ENCODE data around the gene RPP25L. TPM values are rescaled to one million over a fixed set of nuclear protein-coding genes. Genes with fewer than 3 reads are reported as not detected.

The RPP25L gene
- total RNA-seq, 4 donors from 2014 or later = 25.1 to 37.4 (median 28.0) TPM

GRCh38 chr9:34634551-34635248 lies 22.8 kb upstream of the RPP25L start:
- Histone ChIP-seq H3K4me3 (no peak overlapping the region), H3K4me1 (peaks cover 15 to 55% (median 29%) of the 10 kb centered on the region in 3 donors), H3K27me3 (peaks cover 0 to 15% (median 2%) of the 10 kb centered on the region in 4 donors), H3K36me3 (peaks cover 0 to 14% (median 0%) of the 10 kb centered on the region in 3 donors), H3K9me3 (no peaks in the 10 kb centered on the region), H3K27ac (no peak overlapping the region)
- WGBS, 2 donors = 69 to 74% methylated on average over 3 of the region's 3 CpGs
- TF ChIP-seq POLR2A (IDR thresholded peaks at IDR 0.05) = no peak
- TF ChIP-seq, protein P1, sequence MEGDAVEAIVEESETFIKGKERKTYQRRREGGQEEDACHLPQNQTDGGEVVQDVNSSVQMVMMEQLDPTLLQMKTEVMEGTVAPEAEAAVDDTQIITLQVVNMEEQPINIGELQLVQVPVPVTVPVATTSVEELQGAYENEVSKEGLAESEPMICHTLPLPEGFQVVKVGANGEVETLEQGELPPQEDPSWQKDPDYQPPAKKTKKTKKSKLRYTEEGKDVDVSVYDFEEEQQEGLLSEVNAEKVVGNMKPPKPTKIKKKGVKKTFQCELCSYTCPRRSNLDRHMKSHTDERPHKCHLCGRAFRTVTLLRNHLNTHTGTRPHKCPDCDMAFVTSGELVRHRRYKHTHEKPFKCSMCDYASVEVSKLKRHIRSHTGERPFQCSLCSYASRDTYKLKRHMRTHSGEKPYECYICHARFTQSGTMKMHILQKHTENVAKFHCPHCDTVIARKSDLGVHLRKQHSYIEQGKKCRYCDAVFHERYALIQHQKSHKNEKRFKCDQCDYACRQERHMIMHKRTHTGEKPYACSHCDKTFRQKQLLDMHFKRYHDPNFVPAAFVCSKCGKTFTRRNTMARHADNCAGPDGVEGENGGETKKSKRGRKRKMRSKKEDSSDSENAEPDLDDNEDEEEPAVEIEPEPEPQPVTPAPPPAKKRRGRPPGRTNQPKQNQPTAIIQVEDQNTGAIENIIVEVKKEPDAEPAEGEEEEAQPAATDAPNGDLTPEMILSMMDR (IDR thresholded peaks at IDR 0.05) = no peak
- no peak for DNase-seq
- intact Hi-C loops (cut with DNase I) = no loop called here

GRCh38 chr9:34633851-34634550 lies 22.1 kb upstream of the RPP25L start:
- no peak for TF ChIP-seq POLR2A (IDR thresholded peaks at IDR 0.05)
- TF ChIP-seq, protein P1 (IDR thresholded peaks at IDR 0.05) = peak; percentile 65 to 85 (median 80)
- 9 to 30% methylated on average over 2 to 3 of the region's 3 CpGs for WGBS, 2 donors
- Histone ChIP-seq H3K36me3 (peaks cover 0 to 14% (median 0%) of the 10 kb centered on the region in 3 donors), H3K27ac (no peak overlapping the region), H3K9me3 (no peaks in the 10 kb centered on the region), H3K4me1 (peaks cover 15 to 61% (median 35%) of the 10 kb centered on the region in 3 donors), H3K4me3 (no peak overlapping the region), H3K27me3 (peaks cover 0 to 22% (median 4%) of the 10 kb centered on the region in 4 donors)
- intact Hi-C loops (cut with DNase I) = no loop called here
- no peak for DNase-seq

- no peak for DNase-seq
- intact Hi-C loops (cut with DNase I) = no loop called here
- Histone ChIP-seq H3K36me3 (peaks cover 0 to 14% (median 0%) of the 10 kb centered on the region in 3 donors), H3K27ac (no peak overlapping the region), H3K27me3 (peaks cover 0 to 30% (median 7%) of the 10 kb centered on the region in 4 donors), H3K9me3 (no peaks in the 10 kb centered on the region), H3K4me3 (no peak overlapping the region), H3K4me1 (peaks cover 10 to 63% (median 35%) of the 10 kb centered on the region in 3 donors)
- WGBS, 2 donors = 53 to 56% methylated on average over 5 of the region's 5 CpGs
- TF ChIP-seq, protein P1 (IDR thresholded peaks at IDR 0.05) = no peak
- TF ChIP-seq POLR2A (IDR thresholded peaks at IDR 0.05) = no peak
Measured at GRCh38 chr9:34633166-34633565, 21.3 kb upstream of the RPP25L start.

GRCh38 chr9:34630402-34631154 lies 18.7 kb upstream of the RPP25L start:
- H3K4me1 ChIP-seq = peaks cover 0 to 43% (median 19%) of the 10 kb centered on the region in 3 donors
- H3K27me3 ChIP-seq = peaks cover 0 to 56% (median 17%) of the 10 kb centered on the region in 4 donors
- peaks cover 0 to 11% (median 0%) of the 10 kb centered on the region in 3 donors for H3K36me3 ChIP-seq
- intact Hi-C loops (cut with DNase I) = no loop called here
- DNase-seq = no peak
- H3K4me3 ChIP-seq = no peak overlapping the region
- TF ChIP-seq POLR2A (IDR thresholded peaks at IDR 0.05) = no peak
- TF ChIP-seq, protein P1 (IDR thresholded peaks at IDR 0.05) = no peak
- H3K9me3 ChIP-seq = no peaks in the 10 kb centered on the region
- no peak overlapping the region for H3K27ac ChIP-seq
- WGBS, 2 donors = 29 to 34% methylated on average over 5 of the region's 5 CpGs

Data from esophagus squamous epithelium (tissue), 5 donors.